Measurements from ENCODE around the gene C20orf204.

The C20orf204 gene

GRCh38 chr20:64027981-64028685 lies 7.8 kb upstream of the C20orf204 start:
- DNase-seq, result no peak

DNA sequence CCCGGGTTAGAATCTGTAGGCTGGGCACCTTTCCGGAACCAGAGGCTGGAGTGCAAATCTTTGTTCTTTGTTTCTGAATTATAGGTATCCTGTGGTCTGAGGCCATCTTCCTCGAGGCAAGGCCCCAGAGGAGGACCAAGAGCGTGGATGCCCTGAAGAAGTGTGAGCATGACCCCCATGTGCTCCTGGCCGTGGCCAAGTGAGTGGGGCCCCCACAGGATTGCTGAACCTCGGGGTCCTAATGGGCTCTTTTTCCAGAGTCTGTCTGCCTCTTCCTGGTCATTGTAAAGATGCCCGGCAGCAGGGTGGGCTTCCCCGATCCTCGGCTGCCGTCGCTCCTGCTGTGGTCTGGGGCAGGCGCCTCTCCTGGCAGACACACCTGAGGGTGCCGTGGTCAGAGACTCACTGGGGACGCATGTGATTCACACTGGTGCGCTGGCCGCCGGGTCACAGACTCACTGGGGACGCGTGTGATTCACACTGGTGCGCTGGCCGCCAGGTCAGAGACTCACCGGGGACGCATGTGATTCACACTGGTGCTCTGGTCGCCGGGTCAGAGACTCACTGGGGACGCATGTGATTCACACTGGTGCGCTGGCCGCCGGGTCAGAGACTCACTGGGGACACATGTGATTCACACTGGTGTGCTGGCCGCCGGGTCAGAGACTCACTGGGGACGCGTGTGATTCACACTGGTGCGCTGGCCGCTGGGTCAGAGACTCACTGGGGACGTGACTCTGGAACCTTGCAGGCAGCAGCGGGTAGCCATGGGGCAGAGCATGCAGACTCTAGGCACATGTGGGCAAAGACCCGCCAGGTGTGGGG lies 6.5 kb upstream of the C20orf204 start:
- no peak for DNase-seq

DNA sequence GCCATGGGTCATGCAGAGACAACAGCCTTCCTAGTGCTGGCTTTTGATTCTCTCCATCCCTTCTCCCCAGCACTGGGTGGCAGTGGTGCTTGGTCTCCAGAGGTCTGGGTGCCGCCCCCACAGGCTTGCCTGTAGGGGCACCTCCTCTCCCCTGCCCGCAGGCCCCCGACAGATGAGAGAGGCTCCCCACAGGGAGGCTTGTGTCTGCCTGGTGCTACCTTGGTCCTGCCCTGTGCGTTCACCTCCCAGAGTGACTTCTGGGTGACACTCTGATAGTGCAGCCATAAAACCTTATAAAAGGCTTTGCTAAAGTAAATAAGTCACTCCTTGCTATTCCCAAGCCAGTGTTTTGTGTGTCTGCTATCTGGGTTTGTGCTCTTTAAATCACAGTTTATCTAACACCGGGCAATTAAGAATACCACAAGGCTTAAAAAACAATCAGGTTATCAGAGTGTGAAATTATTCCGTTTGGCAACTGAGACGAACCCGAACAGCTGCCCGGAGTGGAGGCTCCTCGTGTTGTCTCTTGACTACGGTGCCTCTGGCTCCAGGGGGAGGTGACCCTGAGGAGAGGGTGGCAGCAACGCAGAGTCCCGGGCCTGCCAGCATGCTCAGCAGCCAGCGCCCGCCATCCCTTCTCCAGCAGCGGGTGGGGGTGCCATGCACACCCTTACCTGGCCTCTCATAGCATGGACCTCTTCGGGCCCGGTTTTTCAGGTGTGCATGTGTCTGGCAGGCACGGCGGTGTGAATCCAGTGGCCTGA lies 5.4 kb upstream of the C20orf204 start:
- no peak for DNase-seq

DNA sequence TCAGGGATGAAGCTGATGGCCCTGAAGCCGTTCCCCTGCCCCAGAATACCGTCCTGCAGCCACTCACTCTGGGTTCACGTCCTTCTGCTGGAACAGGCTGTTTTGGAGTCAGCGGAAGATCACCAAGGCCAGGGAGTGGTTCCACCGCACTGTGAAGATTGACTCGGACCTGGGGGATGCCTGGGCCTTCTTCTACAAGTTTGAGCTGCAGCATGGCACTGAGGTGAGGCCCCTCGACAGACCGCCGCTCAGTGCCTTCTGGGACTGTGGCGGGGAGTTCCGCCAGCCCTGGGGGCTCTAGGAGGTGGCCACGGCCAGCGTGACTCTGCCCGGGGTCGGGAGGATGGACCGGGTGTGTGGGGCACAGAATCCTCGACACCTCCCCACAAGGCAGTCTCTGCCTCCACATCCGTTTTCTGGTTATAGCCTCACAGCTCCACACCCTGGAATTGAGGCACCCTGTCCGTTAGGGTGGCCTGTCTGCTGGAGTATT lies 4.1 kb upstream of the C20orf204 start:
- DNase-seq, result no peak

DNA sequence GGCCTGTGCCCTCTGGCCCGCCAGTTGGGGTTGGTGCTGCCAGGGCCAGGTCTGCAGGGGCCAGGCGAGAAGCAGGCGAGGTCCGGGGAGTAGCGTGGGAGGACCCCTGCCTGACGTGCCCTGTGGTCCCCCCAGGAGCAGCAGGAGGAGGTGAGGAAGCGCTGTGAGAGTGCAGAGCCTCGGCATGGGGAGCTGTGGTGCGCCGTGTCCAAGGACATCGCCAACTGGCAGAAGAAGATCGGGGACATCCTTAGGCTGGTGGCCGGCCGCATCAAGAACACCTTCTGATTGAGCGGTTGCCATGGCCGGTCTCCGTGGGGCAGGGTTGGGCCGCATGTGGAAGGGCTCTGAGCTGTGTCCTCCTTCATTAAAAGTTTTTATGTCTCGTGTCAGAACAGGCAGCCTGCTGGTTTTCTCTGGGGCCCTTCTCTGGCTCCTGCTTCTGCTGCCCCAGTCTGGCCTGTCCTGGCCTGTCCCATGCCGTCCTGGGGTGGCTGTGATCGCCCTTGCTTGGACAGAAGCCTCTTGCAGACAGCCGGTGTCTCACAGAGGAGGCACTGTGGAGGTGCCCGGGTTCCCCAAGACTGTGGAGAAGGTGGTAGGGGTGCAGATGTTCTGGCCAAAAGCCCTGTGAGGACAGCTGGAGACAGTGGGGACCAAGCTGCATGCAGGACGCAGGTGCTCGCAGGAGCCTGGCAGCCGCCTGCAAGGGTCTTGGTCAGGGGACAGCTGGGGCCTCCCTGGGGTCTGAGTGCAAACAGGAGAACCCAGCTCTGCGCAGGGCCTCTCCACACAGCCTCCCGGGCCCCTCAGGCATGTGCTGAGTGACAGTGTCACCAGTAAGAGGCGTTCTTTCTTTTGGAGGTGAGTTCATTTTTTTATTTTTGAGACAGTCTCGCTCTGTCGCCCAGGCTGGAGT lies 3.0 kb upstream of the C20orf204 start:
- no peak for DNase-seq

DNA sequence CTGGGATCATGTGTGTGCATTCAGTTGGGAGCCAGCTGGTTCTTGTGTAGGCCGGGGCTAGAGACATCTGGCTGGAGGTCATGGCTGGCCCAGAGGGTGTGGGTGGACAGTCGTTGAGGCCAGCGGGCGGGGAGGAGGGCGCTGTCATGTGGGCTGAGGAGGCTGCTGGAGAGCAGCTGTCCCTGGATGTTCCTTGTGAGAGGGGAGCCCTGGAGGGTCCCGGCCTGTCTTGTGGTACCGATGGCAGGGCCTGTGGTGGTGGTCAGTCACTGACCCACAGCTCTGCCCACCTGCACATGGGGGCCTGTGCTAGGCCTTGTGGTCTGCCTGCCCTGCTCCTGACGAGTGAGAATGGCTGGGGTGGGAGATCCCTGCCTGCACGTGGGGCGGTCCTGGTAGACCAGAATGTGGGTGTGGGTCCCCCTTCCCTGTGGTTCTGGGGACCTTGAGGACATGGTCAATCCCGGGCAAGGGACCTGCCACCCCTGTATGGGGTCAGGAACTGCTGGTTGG lies 1.9 kb upstream of the C20orf204 start:
- no peak for DNase-seq

GRCh38 chr20:64035066-64035932 lies 683 bp upstream of the C20orf204 start:
- no peak for DNase-seq

- DNase-seq, result no peak
These were observed 590 bp downstream of the C20orf204 start for GRCh38 chr20:64036346-64037198.

DNA sequence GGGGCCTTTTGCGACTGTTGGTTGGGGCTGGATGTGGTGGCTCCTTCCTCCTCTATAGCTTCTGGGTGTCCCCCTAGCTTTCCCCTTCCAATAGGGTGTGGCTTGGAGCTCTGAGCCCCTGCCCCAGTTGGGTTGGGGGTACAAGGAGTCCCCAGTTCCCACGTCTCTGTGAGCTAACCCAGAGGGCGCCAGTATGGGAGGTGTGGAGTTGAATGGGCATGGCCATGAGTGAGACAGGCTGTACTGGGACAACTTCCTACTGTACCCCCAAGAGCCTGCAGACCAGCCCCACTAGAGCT lies 1.2 kb downstream of the C20orf204 start:
- no peak for DNase-seq

- DNase-seq, result no peak
These were observed 1.7 kb downstream of the C20orf204 start for GRCh38 chr20:64037498-64038213.

GRCh38 chr20:64038224-64038564 lies 2.2 kb downstream of the C20orf204 start:
- DNase-seq, result no peak

DNA sequence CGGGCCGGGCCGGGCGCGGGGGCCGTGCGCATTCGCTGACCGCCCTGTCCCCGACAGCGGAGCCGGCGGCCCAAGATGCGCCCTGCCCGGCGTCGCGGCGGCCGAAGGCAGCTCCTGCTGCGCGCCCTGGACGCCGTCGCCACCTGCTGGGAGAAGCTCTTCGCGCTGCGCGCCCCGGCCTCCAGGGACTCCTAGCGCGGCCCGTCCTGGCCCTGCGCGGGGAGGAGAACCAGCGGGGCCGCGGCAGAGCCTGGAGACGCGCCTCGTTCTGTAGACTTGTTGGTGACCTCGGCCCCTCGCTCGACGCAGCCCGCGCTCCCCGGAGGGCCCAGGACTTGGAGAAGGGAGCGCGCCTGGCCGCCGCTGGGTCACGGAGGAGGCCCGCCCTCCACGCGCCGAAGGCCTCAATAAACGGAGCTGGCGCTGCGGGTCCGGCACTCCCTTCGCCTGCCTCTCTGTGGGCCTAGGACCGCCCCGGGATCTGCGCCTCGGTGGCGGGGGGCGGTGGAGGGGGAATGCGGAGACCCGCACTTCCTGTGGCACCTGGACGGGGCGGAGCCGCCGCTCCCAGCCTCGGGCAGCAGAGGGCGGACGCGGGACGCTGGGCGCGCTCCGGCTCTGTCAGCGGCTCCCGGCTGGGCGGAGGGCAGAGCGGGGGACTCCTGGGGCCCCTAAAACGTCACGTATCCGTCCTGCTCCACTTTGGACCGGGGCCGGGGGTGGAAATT lies 2.7 kb downstream of the C20orf204 start:
- DNase-seq, result peak in 1 of 2 donors; percentile 17

DNA sequence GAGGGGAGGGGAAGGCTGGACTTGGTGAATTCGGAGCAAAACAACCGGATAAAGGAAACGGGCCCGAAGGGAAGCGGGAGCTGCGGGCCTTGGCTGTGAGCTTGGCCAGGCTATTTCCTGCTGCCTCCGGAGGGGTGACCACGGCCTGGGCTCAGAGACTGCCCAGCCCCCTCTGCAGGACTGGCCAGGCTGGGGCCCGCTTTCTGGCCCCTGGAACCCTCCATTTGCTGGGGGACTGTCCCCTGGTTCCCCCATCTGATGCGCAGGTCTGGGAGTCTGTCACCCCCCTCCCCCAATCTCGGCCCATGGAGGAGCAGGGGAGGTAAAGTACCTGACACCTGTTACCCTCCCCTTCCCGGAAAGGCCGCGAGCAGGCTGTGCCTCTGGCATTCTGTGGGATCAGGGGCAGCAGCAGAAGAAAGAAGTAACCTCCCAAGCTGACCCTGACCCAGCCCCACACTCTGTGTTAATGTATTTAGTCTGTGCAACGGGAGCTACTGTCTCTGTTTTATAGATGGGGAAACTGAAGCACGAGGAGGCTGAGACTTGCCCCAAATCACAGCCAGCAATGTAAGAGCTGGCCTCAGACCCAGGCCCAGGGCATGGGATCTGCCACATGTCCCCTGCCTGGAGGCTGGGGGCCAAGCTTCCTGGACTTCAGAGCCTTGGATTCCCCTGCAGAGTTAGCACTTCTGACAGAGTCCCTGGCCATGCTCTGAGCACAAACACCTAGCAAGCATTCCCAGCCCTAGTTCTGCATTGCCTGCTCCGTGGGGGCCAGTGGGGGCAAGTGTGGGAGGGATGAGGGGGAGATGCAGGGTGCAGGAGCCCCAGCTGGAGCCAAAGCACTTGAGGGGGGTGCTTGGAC lies 3.5 kb downstream of the C20orf204 start:
- DNase-seq, result no peak

DNA sequence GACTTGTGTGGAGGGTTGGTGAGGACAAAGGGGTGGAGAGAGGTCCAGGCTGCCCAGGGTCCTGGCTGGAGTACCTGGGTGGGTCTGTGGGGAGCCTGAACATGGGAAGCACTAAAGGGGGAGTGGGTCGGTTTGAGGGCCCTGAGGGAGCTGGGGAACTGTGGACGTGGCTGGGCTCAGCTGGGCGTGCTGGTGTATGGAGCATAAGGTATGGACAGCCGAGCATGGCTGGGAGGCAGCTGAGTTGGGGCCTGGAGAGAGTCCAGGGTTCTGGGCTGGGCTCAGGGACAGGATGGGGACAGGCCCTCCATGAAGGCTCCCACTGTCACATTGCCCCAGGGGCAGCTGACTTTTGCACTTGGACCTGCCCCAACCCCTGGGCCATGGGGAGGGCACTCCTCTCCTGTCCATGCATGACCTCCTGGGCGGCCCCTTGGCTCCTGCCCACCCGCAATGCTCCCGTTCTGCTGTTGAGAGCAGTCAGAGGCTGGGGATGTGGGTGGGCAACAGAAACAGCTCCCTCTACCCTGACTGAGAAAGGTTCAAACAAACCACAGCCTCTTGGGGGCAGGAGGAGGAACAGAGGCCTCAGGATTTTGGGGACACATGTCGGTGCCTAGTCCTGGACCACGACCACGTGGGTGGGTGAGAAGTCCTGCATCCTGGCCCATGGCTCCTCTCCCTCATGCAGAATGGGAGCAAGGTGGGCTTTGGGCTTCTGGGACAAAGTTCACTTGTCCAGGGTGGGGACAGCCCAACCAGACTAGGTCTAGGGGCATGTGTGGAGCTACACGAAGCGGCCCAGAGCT lies 4.5 kb downstream of the C20orf204 start:
- DNase-seq, result no peak

DNA sequence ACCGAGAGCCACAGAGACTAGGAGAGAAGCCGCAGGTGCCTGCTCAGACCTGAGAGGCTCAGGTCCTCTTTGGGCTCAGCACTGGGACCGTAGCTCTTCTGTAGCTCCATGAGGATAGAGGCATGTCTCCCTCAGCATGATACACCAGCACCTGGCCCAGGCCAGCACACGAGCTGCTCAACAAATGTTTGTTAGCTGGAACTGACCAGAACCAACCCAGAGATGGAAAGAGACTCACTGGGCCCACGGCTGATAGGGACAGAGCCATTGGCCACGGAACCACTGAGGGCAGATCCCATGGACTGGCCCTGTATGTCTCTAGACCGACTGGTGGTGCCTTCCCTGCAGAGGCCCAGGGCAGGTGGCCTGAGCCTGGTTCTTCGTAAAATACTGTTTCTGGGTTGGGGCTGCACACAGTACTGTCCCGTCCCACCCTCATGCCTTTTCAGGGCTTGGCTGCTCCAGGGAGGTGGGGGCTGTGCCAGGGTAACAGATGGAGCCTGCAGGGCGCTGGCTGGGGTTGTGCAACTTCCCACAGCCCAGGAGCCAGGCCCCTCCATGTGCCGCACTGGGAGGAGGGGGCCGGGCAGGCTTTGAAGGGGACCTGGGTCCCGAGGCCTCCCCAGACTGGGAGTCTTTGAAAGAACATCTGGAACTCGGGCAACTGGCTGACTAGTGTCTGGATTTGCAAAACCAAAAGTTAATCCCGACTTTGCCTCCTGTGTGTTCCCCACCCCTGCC lies 5.2 kb downstream of the C20orf204 start:
- no peak for DNase-seq

DNA sequence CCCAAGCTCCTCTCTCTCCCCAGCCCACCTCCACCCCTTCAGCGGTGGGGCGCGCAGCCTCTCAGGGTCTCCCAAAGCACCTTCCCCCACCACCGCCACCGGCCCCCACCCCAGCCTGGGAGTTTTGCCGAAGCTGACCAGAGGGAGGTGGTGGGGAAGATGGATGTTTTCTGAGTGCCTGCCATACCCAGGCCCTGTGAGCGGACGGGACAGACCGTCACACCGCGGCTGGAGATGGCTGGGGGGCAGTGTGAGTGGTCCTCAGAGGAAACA lies 5.7 kb downstream of the C20orf204 start:
- no peak for DNase-seq
